GM12878 (cell line): ENCODE results near the gene RNF126. TPM values are rescaled to one million over a fixed set of nuclear protein-coding genes. Genes with fewer than 3 reads are reported as not detected.

Source experiments
- ATAC-seq: fragments of 200-7000 bp; cut with Tn5 transposase; 3 replicates; pipeline ENCODE4 v1.9.1; 2020; ENCODE audit warnings: mild to moderate bottlenecking, moderate library complexity
- BruUV-seq: library from RNA; stranded (reverse); fragments of 400-500 nt; replicated peaks from 2 replicates; lab custom pipeline; 2021; lab: Mats Ljungman, UMichigan
- CTCF ChIA-PET: fragments of 300-600 bp; sonication (Branson Sonifier 250); formaldehyde crosslinking; extraction: SDS; loops from one replicate; lab custom pipeline; 2021; ENCODE audit warnings: inconsistent platforms; lab: Yijun Ruan, JAX
- POLR2A ChIA-PET: fragments of 350-600 bp; formaldehyde crosslinking; extraction: SDS; loops from one replicate; lab custom pipeline; 2021; ENCODE audit warnings: inconsistent platforms; lab: Charles Lee
- RAD21 ChIA-PET: fragments of 300-600 bp; sonication (Branson Sonifier 250); formaldehyde crosslinking; loops from one replicate; lab custom pipeline; 2023; ENCODE audit warnings: antibody characterized with exemption; ENCODE audit not compliant: unreplicated experiment; lab: Charles Lee
- SMC1A ChIA-PET: fragments of 300-600 bp; sonication (Branson Sonifier 250); formaldehyde crosslinking; loops from one replicate; lab custom pipeline; 2023; ENCODE audit not compliant: unreplicated experiment, uncharacterized antibody; lab: Charles Lee
- DNase-seq: peaks from one replicate; pipeline ENCODE4 v3.0.0-alpha.2; 2011; ENCODE audit warnings: low read depth, low spot score
- FAIRE-seq: peaks from 3 replicates; lab custom pipeline; 2011; peaks lifted over from hg19 to GRCh38; lab: Jason Lieb, UNC
- H2AFZ ChIP-seq: 2 replicates; pipeline ENCODE4 v1.6.0; 2011; ENCODE audit warnings: low read depth, low read length, control low read depth; ENCODE audit not compliant: control insufficient read depth
- H3K27ac ChIP-seq: 2 replicates; pipeline ENCODE4 v1.5.1; 2011; ENCODE audit warnings: control low read depth; ENCODE audit not compliant: control insufficient read depth, insufficient read depth
- H3K27me3 ChIP-seq, 2 experiments: replicated peaks in 1 of 2; 2 replicates each; pipeline versions ENCODE4 v1.6.0 to v1.6.1; 2011; ENCODE audit warnings: low read length in 1 of 2; ENCODE audit not compliant: control insufficient read depth in 2 of 2, insufficient read depth in 2 of 2
- H3K36me3 ChIP-seq, 2 experiments: 2 replicates each; pipeline ENCODE4 v1.5.1; 2011; ENCODE audit warnings: low read length in 1 of 2; ENCODE audit not compliant: control insufficient read depth in 2 of 2, insufficient read depth in 2 of 2
- H3K4me1 ChIP-seq: 2 replicates; pipeline ENCODE4 v1.6.1; 2011; ENCODE audit warnings: mild to moderate bottlenecking, low read length, moderate library complexity, mixed read lengths; ENCODE audit not compliant: control insufficient read depth, insufficient read depth
- H3K4me2 ChIP-seq: 2 replicates; pipeline ENCODE4 v1.6.0; 2011; ENCODE audit warnings: control low read depth; ENCODE audit not compliant: control insufficient read depth, insufficient read depth
- H3K4me3 ChIP-seq: fragments of 200-600 bp; sonication (generic); 2 replicates; pipeline ENCODE4 v1.5.1; 2016
- H3K79me2 ChIP-seq: 2 replicates; pipeline ENCODE4 v1.6.0; 2011; ENCODE audit warnings: low read length; ENCODE audit not compliant: control insufficient read depth, insufficient read depth
- H3K9ac ChIP-seq: 2 replicates; pipeline ENCODE4 v1.8.0; 2011; ENCODE audit warnings: low read length, control low read depth, mixed read lengths; ENCODE audit not compliant: control insufficient read depth, insufficient read depth
- H3K9me3 ChIP-seq: replicated peaks from 3 replicates; pipeline ENCODE4 v1.5.1; 2011; ENCODE audit warnings: mild to moderate bottlenecking, low read length; ENCODE audit not compliant: control insufficient read depth, insufficient read depth
- H4K20me1 ChIP-seq: 2 replicates; pipeline ENCODE4 v1.6.0; 2011; ENCODE audit not compliant: control insufficient read depth, insufficient read depth
- BCL11A ChIP-seq: IDR thresholded peaks from 2 replicates; pipeline ENCODE4 v1.6.1; 2011; ENCODE audit warnings: low read depth, low read length
- BRCA1 ChIP-seq: IDR thresholded peaks from 2 replicates; pipeline ENCODE4 v1.6.1; 2011; ENCODE audit warnings: low read depth, low read length, improper control_type of control experiment
- CBX3 ChIP-seq: fragments of 200-600 bp; sonication (generic); IDR thresholded peaks from 2 replicates; pipeline ENCODE4 v1.6.1; 2016; ENCODE audit warnings: low read depth, borderline replicate concordance
- CREM ChIP-seq: IDR thresholded peaks from 2 replicates; pipeline ENCODE4 v1.6.1; 2014; ENCODE audit warnings: antibody characterized with exemption, low read depth
- E2F4 ChIP-seq: IDR thresholded peaks from 2 replicates; pipeline ENCODE4 v1.6.1; 2012; ENCODE audit warnings: low read depth, low read length, improper control_type of control experiment
- EED ChIP-seq: sonication (generic); IDR thresholded peaks from 2 replicates; pipeline ENCODE4 v1.6.1; 2016; ENCODE audit warnings: antibody characterized with exemption, low read depth
- FOXM1 ChIP-seq: IDR thresholded peaks from 2 replicates; pipeline ENCODE4 v1.6.1; 2012; ENCODE audit warnings: low read depth, mild to moderate bottlenecking, inconsistent platforms, low read length, moderate library complexity
- GATAD2B ChIP-seq: fragments of 450-650 bp; conservative IDR thresholded peaks from 2 replicates; pipeline ENCODE4 v1.6.1; 2017; ENCODE audit warnings: low read depth, mild to moderate bottlenecking, moderate library complexity
- HDAC2 ChIP-seq: fragments of 200-600 bp; sonication (generic); IDR thresholded peaks from 2 replicates; pipeline ENCODE4 v1.6.1; 2017
- NFYB ChIP-seq: IDR thresholded peaks from 2 replicates; pipeline ENCODE4 v1.6.1; 2011; ENCODE audit warnings: low read depth, mild to moderate bottlenecking, low read length, improper control_type of control experiment, moderate library complexity; ENCODE audit not compliant: insufficient read depth
- NR2C1 ChIP-seq: fragments of 450-650 bp; IDR thresholded peaks from 2 replicates; pipeline ENCODE4 v1.6.1; 2017; ENCODE audit warnings: antibody characterized with exemption, mild to moderate bottlenecking, moderate library complexity
- NR2F1 ChIP-seq: fragments of 450-650 bp; conservative IDR thresholded peaks from 2 replicates; pipeline ENCODE4 v1.6.1; 2017; ENCODE audit warnings: mild to moderate bottlenecking
- NRF1 ChIP-seq: conservative IDR thresholded peaks from 2 replicates; pipeline ENCODE4 v1.6.1; 2011; ENCODE audit warnings: mild to moderate bottlenecking, low read depth, low read length, improper control_type of control experiment
- PAX5 ChIP-seq: IDR thresholded peaks from 2 replicates; pipeline ENCODE4 v1.6.1; 2011; ENCODE audit warnings: low read depth, low read length, borderline replicate concordance
- RELA ChIP-seq: fragments of 450-650 bp; IDR thresholded peaks from 2 replicates; pipeline ENCODE4 v1.8.0; 2014; ENCODE audit warnings: borderline replicate concordance; ENCODE audit not compliant: partially characterized antibody
- RELB ChIP-seq: fragments of 450-650 bp; IDR thresholded peaks from 2 replicates; pipeline ENCODE4 v1.6.1; 2017; ENCODE audit warnings: low read depth, mild to moderate bottlenecking, moderate library complexity
- SP1 ChIP-seq: IDR thresholded peaks from one replicate; pipeline ENCODE4 v1.6.1; 2011; ENCODE audit warnings: low read depth, low read length
- YBX1 ChIP-seq: fragments of 450-650 bp; IDR thresholded peaks from 2 replicates; pipeline ENCODE4 v1.6.1; 2016; ENCODE audit warnings: antibody characterized with exemption
- ZBED1 ChIP-seq: IDR thresholded peaks from 2 replicates; pipeline ENCODE4 v1.6.1; 2016; ENCODE audit warnings: borderline replicate concordance
- ZNF384 ChIP-seq: IDR thresholded peaks from 2 replicates; pipeline ENCODE4 v1.6.1; 2012; ENCODE audit warnings: low read depth, mild to moderate bottlenecking, low read length, improper control_type of control experiment, borderline replicate concordance
- ZZZ3 ChIP-seq: IDR thresholded peaks from 2 replicates; pipeline ENCODE4 v1.6.1; 2011; ENCODE audit warnings: low read depth; ENCODE audit not compliant: control insufficient read depth, insufficient read length
- WGBS: methylation state at CpG from one replicate; pipeline ENCODE4 v1.1.6; 2016; ENCODE audit warnings: low lambda C conversion rate; ENCODE audit not compliant: insufficient replicate concordance, insufficient coverage; ENCODE audit errors: missing lambda C conversion rate; 5-methylcytosine and 5-hydroxymethylcytosine counted together
- in situ Hi-C: fragments of 300-500 bp; cut with MboI; formaldehyde crosslinking; loops from 9 replicates; pipeline ENCODE4 v1.14.3; 2018; ENCODE audit warnings: mixed read lengths
- intact Hi-C: fragments of 100-400 bp; cut with micrococcal nuclease; formaldehyde crosslinking; loops from one replicate; pipeline ENCODE4 v1.14.2; 2022; ENCODE audit not compliant: unreplicated experiment
- polyA plus RNA-seq, 11 experiments: library from polyadenylated mRNA; depleted of rRNA in 4 of 11; unstranded in 6 of 11; stranded (reverse) in 5 of 11; fragments of >200 nt; fragmentation: Nextera tagmentation in 4 of 11; fragmentation: Illumina TruSeq in 1 of 11; extraction: Ambion mirVana in 4 of 11; extraction: Trizol in 1 of 11; gene quantifications; 1 replicate in 1 of 11; 2 replicates in 10 of 11; pipeline versions ENCODE4 v1.2.1 to v1.2.3, GENCODE V29; 2011 to 2016; ENCODE audit warnings: inconsistent platforms in 2 of 11, missing spikeins in 2 of 11, low read depth in 1 of 11
- total RNA-seq, 4 experiments: library from RNA; depleted of rRNA in 3 of 4; stranded (reverse); fragments of >200 nt in 3 of 4; fragmentation: Illumina TruSeq in 1 of 4; extraction: Trizol in 1 of 4; gene quantifications; 2 replicates each; pipeline versions ENCODE4 v1.2.1 to v1.2.3, GENCODE V29; 2013 to 2021

RNF126 gene
- total and polyA plus RNA-seq, 10 of the 15 experiments (the other 5 are each of a cell fraction or from before 2014, with no cell fraction given): 0.45 to 100 (median 50.6) TPM

- no peak for TF ChIP-seq EED
- TF ChIP-seq YBX1: no peak
- TF ChIP-seq CBX3: no peak
Measured at GRCh38 chr19:676007-676338, 13.0 kb upstream of the RNF126 start (continued).

GRCh38 chr19:674282-675151, 11.5 kb upstream of the RNF126 start:
- ATAC-seq: peak; percentile 51
- POLR2A ChIA-PET: interaction anchor here (0.5 kb wide), 1 partner anchor 209 kb away, joined by 3 read pairs; no protein-coding TSS in a partner anchor
- SMC1A ChIA-PET: interaction anchor here (0.8 kb wide), 1 partner anchor 11 kb away, joined by 3 read pairs; the partner anchor contains the start of gene RNF126
- no peak for TF ChIP-seq HDAC2
- peak; percentile 88 for TF ChIP-seq RELA
- TF ChIP-seq ZZZ3: no peak
- TF ChIP-seq CREM: peak; percentile 42; the same call in 1 of the 2 replicates
- TF ChIP-seq PAX5: no peak
- peak; percentile 67; the same call in 1 of the 2 replicates for TF ChIP-seq FOXM1
- peak; percentile 19; the same call in 1 of the 2 replicates for TF ChIP-seq GATAD2B
- peak; percentile 34; the same call in 1 of the 2 replicates for TF ChIP-seq ZBED1
- TF ChIP-seq ZNF384: no peak
- TF ChIP-seq EED: peak; percentile 83
- TF ChIP-seq RELB: peak; percentile 30; the same call in 1 of the 2 replicates
- TF ChIP-seq NR2F1: peak; percentile 90
- TF ChIP-seq BCL11A: 0 out of 2 replicates have a peak, but pooled peaks have one; percentile 16
- no peak for TF ChIP-seq NFYB
- no peak for TF ChIP-seq BRCA1
- peak; percentile 33 for TF ChIP-seq SP1
- 0 out of 2 replicates have a peak, but pooled peaks have one; percentile 11 for TF ChIP-seq NR2C1
- no peak for TF ChIP-seq NRF1
- TF ChIP-seq E2F4: no peak

More at GRCh38 chr19:674282-675151, 11.5 kb upstream of the RNF126 start:
- DNase-seq (no peak), FAIRE-seq (no peak)
- WGBS: 25% methylated on average over 38 of the region's 38 CpGs
- Histone ChIP-seq H2AFZ (no peak overlapping the region), H3K4me2 (no peak overlapping the region), H3K4me3 (no peak overlapping the region), H3K4me1 (peaks cover 22% of the 10 kb centered on the region), H3K9ac (no peak overlapping the region), H3K9me3 (no peaks in the 10 kb centered on the region), H3K27me3 (no peaks in the 10 kb centered on the region), H4K20me1 (no peaks in the 10 kb centered on the region; the same call in 1 of the 2 replicates), H3K27ac (no peak overlapping the region), H3K36me3 (no peaks in the 10 kb centered on the region), H3K79me2 (no peaks in the 10 kb centered on the region)
- CTCF ChIA-PET: no interaction called here
- no TSS peak for BruUV-seq
- in situ Hi-C loops (no loop called here), intact Hi-C loops (no loop called here)
- RAD21 ChIA-PET: interaction anchor here (0.6 to 1.3 kb wide), 2 partner anchors 9 to 60 kb away, joined by 3 read pairs; no protein-coding TSS in a partner anchor
